Hepatocyte (in vitro differentiated cells): ENCODE data around the gene CAPZB. TPM values are rescaled to one million over a fixed set of nuclear protein-coding genes. Genes with fewer than 3 reads are reported as not detected.
A peak's percentile ranks its signal among the peaks of the same experiment; 100 is the strongest.

Source experiments
- DNase-seq: peaks from one replicate; pipeline ENCODE4 v3.0.0-alpha.2; 2016; ENCODE audit warnings: low spot score
- H2AFZ ChIP-seq: fragments of 200-600 bp; sonication (generic); 2 replicates; pipeline ENCODE4 v1.6.0; 2016; ENCODE audit warnings: antibody characterized with exemption, mild to moderate bottlenecking
- H3K27ac ChIP-seq: fragments of 200-600 bp; sonication (generic); 2 replicates; pipeline ENCODE4 v1.5.1; 2016; ENCODE audit warnings: mild to moderate bottlenecking
- H3K27me3 ChIP-seq: fragments of 200-600 bp; sonication (generic); 2 replicates; pipeline ENCODE4 v1.6.1; 2016
- H3K36me3 ChIP-seq: fragments of 200-600 bp; sonication (generic); replicated peaks from 2 replicates; pipeline ENCODE4 v1.5.1; 2016; ENCODE audit warnings: low read depth; ENCODE audit not compliant: insufficient read depth
- H3K4me1 ChIP-seq: fragments of 200-600 bp; sonication (generic); 2 replicates; pipeline ENCODE4 v1.5.1; 2016; ENCODE audit warnings: mild to moderate bottlenecking, moderate library complexity; ENCODE audit not compliant: insufficient read depth
- H3K4me2 ChIP-seq: fragments of 200-600 bp; sonication (generic); 2 replicates; pipeline ENCODE4 v1.6.0; 2016
- H3K4me3 ChIP-seq: fragments of 200-600 bp; sonication (generic); 2 replicates; pipeline ENCODE4 v1.5.1; 2016; ENCODE audit warnings: mild to moderate bottlenecking
- H3K79me2 ChIP-seq: fragments of 200-600 bp; sonication (generic); 2 replicates; pipeline ENCODE4 v1.6.0; 2017; ENCODE audit warnings: mild to moderate bottlenecking
- H3K9me2 ChIP-seq: fragments of 200-600 bp; sonication (generic); replicated peaks from 2 replicates; pipeline ENCODE4 v1.6.0; 2017; ENCODE audit warnings: mild to moderate bottlenecking; ENCODE audit not compliant: insufficient read depth
- H3K9me3 ChIP-seq: fragments of 200-600 bp; sonication (generic); 2 replicates; pipeline ENCODE4 v1.5.1; 2016; ENCODE audit warnings: low read depth, mild to moderate bottlenecking
- H4K20me1 ChIP-seq: fragments of 200-600 bp; sonication (generic); 2 replicates; pipeline ENCODE4 v1.6.0; 2016; ENCODE audit warnings: mild to moderate bottlenecking; ENCODE audit not compliant: insufficient read depth, poor library complexity, severe bottlenecking
- CTCF ChIP-seq: fragments of 200-600 bp; sonication (generic); IDR thresholded peaks from 2 replicates; pipeline ENCODE4 v1.5.1; 2016; ENCODE audit warnings: antibody characterized with exemption, mild to moderate bottlenecking; ENCODE audit not compliant: poor library complexity
- EZH2 ChIP-seq: fragments of 200-600 bp; sonication (generic); IDR thresholded peaks from 2 replicates; pipeline ENCODE4 v1.6.1; 2016; ENCODE audit warnings: antibody characterized with exemption, mild to moderate bottlenecking, borderline replicate concordance
- EZH2phosphoT487 ChIP-seq: fragments of 200-600 bp; sonication (generic); IDR thresholded peaks from one replicate; pipeline ENCODE4 v1.6.1; 2018; ENCODE audit warnings: antibody characterized with exemption, mild to moderate bottlenecking, low read depth, moderate library complexity; ENCODE audit not compliant: unreplicated experiment, severe bottlenecking
- WGBS: methylation state at CpG from one replicate; pipeline ENCODE4 v1.1.6; 2016; ENCODE audit warnings: low lambda C conversion rate; ENCODE audit errors: missing lambda C conversion rate; 5-methylcytosine and 5-hydroxymethylcytosine counted together
- polyA plus RNA-seq: library from polyadenylated mRNA; unstranded; fragments of >200 nt; fragmentation: Nextera tagmentation; extraction: Ambion mirVana; gene quantifications from 2 replicates; pipeline ENCODE4 v1.2.1, GENCODE V29; 2016
- total RNA-seq: library from RNA; depleted of rRNA; stranded (reverse); fragments of >200 nt; gene quantifications from 2 replicates; pipeline ENCODE4 v1.2.3, GENCODE V29; 2014

The CAPZB gene
- total and polyA plus RNA-seq, 2 experiments from 2014 or later, result 139 to 261 TPM

DNA sequence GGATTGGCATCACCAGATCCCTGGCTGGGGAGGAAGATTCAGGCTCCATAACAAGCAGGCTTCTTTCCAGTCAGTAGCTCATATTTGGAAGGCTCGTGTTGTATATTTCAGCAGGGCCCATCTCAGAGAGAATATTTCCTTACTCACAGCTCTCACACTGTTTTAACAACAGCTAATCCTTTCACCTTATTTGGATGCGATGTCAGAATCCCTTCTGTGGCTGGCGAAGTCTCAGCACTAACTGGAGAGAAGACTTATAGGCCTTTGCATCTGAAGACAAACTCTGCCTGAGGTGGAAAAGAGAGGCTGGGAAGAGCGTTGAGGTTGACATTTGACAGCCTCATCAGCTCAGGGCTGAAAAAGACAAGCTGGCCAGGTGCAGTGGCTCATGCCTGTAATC lies 47.2 kb upstream of the CAPZB start:
- H3K4me3 ChIP-seq, result no peak overlapping the region
- no peak overlapping the region for H3K4me2 ChIP-seq
- H4K20me1 ChIP-seq, result no peaks in the 10 kb centered on the region
- DNase-seq, result no peak
- TF ChIP-seq CTCF (no peak), EZH2phosphoT487 (no peak), EZH2 (no peak)
- no peaks in the 10 kb centered on the region for H3K79me2 ChIP-seq
- no peaks in the 10 kb centered on the region for H3K36me3 ChIP-seq
- H3K9me3 ChIP-seq, result no peaks in the 10 kb centered on the region
- no peaks in the 10 kb centered on the region for H3K27me3 ChIP-seq
- no peak overlapping the region for H2AFZ ChIP-seq
- H3K27ac ChIP-seq, result no peak overlapping the region
- H3K9me2 ChIP-seq, result no peaks in the 10 kb centered on the region
- no peaks in the 10 kb centered on the region for H3K4me1 ChIP-seq
- 85% methylated on average over 4 of the region's 4 CpGs for WGBS

DNA sequence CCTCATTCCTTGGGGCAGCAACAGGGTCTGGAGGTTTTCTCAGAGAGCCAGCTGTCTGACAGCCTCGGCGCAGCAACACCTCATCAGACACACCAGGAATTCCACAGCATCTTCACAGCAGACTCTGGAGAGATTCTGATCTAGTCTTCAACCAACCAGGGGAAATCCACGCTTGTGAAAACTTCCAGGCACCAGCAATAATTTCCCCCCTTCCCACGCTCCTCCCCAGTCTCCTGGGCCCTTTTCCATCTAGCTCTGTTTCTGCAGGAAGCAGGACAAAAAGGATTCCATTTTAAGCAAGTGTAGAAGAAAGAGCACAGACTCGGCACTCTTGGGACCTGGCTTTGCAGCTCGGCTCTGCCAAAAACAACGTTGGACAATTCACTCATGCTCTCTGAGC lies 44.3 kb upstream of the CAPZB start:
- WGBS, result 45% methylated on average over 7 of the region's 7 CpGs
- no peaks in the 10 kb centered on the region for H3K9me3 ChIP-seq
- TF ChIP-seq CTCF (no peak), EZH2 (no peak), EZH2phosphoT487 (no peak)
- no peaks in the 10 kb centered on the region for H3K27me3 ChIP-seq
- no peak overlapping the region for H3K4me2 ChIP-seq
- no peaks in the 10 kb centered on the region for H4K20me1 ChIP-seq
- no peak overlapping the region for H2AFZ ChIP-seq
- no peak overlapping the region for H3K27ac ChIP-seq
- DNase-seq, result peak; percentile 11
- no peaks in the 10 kb centered on the region for H3K4me1 ChIP-seq
- no peaks in the 10 kb centered on the region for H3K9me2 ChIP-seq
- no peak overlapping the region for H3K4me3 ChIP-seq
- H3K36me3 ChIP-seq, result no peaks in the 10 kb centered on the region
- H3K79me2 ChIP-seq, result no peaks in the 10 kb centered on the region

GRCh38 chr1:19528438-19528837 lies 43.1 kb upstream of the CAPZB start:
- H3K79me2 ChIP-seq, result no peaks in the 10 kb centered on the region
- WGBS, result 75% methylated on average over 2 of the region's 2 CpGs
- H3K9me3 ChIP-seq, result no peaks in the 10 kb centered on the region
- no peaks in the 10 kb centered on the region for H3K27me3 ChIP-seq
- no peak overlapping the region for H2AFZ ChIP-seq
- no peak overlapping the region for H3K4me3 ChIP-seq
- DNase-seq, result no peak
- no peaks in the 10 kb centered on the region for H3K36me3 ChIP-seq
- no peak overlapping the region for H3K4me2 ChIP-seq
- H3K4me1 ChIP-seq, result no peaks in the 10 kb centered on the region
- H3K27ac ChIP-seq, result no peak overlapping the region
- no peak for TF ChIP-seq EZH2
- TF ChIP-seq EZH2phosphoT487, result no peak
- no peak for TF ChIP-seq CTCF
- no peaks in the 10 kb centered on the region for H4K20me1 ChIP-seq
- no peaks in the 10 kb centered on the region for H3K9me2 ChIP-seq
